Esophagus squamous epithelium (tissue), 4 donors: Measurements from ENCODE around the gene FMO5.
"Not testable (repeated sequence)": the region's sequence is repeated elsewhere in the genome, so short reads cannot be mapped to it uniquely, and the experiment has no call there.

Experiments used
- POLR2A ChIP-seq, 4 donors: fragments of 450-650 bp; IDR thresholded peaks; one replicate each; pipeline ENCODE4 v1.6.1; 2017; ENCODE audit warnings: antibody characterized with exemption in 4 of 4, mild to moderate bottlenecking in 4 of 4, moderate library complexity in 3 of 4
- TF ChIP-seq, protein P1 (sequence below), 6 experiments: fragments of 450-650 bp in 4 of 6; fragments of 200-600 bp in 2 of 6; sonication (generic) in 2 of 6; IDR thresholded peaks; one replicate each; pipeline ENCODE4 v1.5.1; 2016 to 2019; ENCODE audit warnings: antibody characterized with exemption in 6 of 6, mild to moderate bottlenecking in 4 of 6, moderate library complexity in 4 of 6

- not testable (repeated sequence) for TF ChIP-seq POLR2A (IDR thresholded peaks at IDR 0.05)
- TF ChIP-seq, protein P1, sequence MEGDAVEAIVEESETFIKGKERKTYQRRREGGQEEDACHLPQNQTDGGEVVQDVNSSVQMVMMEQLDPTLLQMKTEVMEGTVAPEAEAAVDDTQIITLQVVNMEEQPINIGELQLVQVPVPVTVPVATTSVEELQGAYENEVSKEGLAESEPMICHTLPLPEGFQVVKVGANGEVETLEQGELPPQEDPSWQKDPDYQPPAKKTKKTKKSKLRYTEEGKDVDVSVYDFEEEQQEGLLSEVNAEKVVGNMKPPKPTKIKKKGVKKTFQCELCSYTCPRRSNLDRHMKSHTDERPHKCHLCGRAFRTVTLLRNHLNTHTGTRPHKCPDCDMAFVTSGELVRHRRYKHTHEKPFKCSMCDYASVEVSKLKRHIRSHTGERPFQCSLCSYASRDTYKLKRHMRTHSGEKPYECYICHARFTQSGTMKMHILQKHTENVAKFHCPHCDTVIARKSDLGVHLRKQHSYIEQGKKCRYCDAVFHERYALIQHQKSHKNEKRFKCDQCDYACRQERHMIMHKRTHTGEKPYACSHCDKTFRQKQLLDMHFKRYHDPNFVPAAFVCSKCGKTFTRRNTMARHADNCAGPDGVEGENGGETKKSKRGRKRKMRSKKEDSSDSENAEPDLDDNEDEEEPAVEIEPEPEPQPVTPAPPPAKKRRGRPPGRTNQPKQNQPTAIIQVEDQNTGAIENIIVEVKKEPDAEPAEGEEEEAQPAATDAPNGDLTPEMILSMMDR (IDR thresholded peaks at IDR 0.05), result not testable (repeated sequence)
Observed at GRCh38 chr1:147240131-147240721, 15.1 kb upstream of the FMO5 start.
